K562 (cell line): Measurements from ENCODE around the gene FGGY. TPM values are rescaled to one million over a fixed set of nuclear protein-coding genes. Genes with fewer than 3 reads are reported as not detected.

ENCODE experiments used
- ATAC-seq: fragments of 200-7000 bp; cut with Tn5 transposase; 3 replicates; pipeline ENCODE4 v1.9.1; 2020; ENCODE audit warnings: moderate library complexity
- BruUV-seq: library from RNA; stranded (reverse); fragments of 400-500 nt; replicated peaks from 2 replicates; lab custom pipeline; 2021; lab: Mats Ljungman, UMichigan
- CTCF ChIA-PET: fragments of 300-600 bp; formaldehyde crosslinking; extraction: SDS; loops from one replicate; lab custom pipeline; 2021; ENCODE audit warnings: low intra/inter-chr PET ratio; lab: Yijun Ruan, JAX
- POLR2A ChIA-PET: fragments of 300-600, 350-650 bp; sonication (Branson Sonifier 250); formaldehyde crosslinking; extraction: SDS; loops from one replicate; lab custom pipeline; 2021; ENCODE audit warnings: antibody characterized with exemption, inconsistent platforms; lab: Yijun Ruan, JAX
- DNase-seq, 4 experiments: peaks; one replicate each; pipeline versions ENCODE4 v3.0.0 to v3.0.0-alpha.2; 2011 to 2018; ENCODE audit warnings: low spot score in 3 of 4, mixed read lengths in 3 of 4; ENCODE audit errors: extremely low read depth in 1 of 4
- FAIRE-seq: peaks from 2 replicates; lab custom pipeline; 2011; peaks lifted over from hg19 to GRCh38; lab: Jason Lieb, UNC
- H2AFZ ChIP-seq: 2 replicates; pipeline ENCODE4 v1.6.0; 2011; ENCODE audit warnings: low read depth, low read length, control low read depth, inconsistent platforms
- H3K27ac ChIP-seq: fragments of 200-600 bp; 3 replicates; pipeline ENCODE4 v1.8.0; 2011; ENCODE audit warnings: low read depth, mild to moderate bottlenecking, control low read depth, inconsistent platforms, low read length, moderate library complexity, mixed read lengths; ENCODE audit errors: extremely low read depth
- H3K27me3 ChIP-seq, 2 experiments: fragments of 300-600 bp in 1 of 2; 2 replicates in 1 of 2; 3 replicates in 1 of 2; pipeline versions ENCODE4 v1.6.0 to v1.8.0; 2011; ENCODE audit warnings: inconsistent platforms in 2 of 2, low read length in 2 of 2, mild to moderate bottlenecking in 1 of 2, mixed read lengths in 1 of 2, moderate library complexity in 1 of 2; ENCODE audit not compliant: control insufficient read depth in 2 of 2, insufficient read depth in 2 of 2
- H3K36me3 ChIP-seq: fragments of 300-600 bp; 3 replicates; pipeline ENCODE4 v1.8.0; 2011; ENCODE audit warnings: mild to moderate bottlenecking, low read length, inconsistent platforms; ENCODE audit not compliant: control insufficient read depth, insufficient read depth
- H3K4me1 ChIP-seq, 2 experiments: fragments of 200-600 bp in 1 of 2; replicated peaks in 1 of 2; 2 replicates in 1 of 2; 3 replicates in 1 of 2; pipeline versions ENCODE4 v1.5.1 to v1.8.0; 2011; ENCODE audit warnings: inconsistent platforms in 2 of 2, low read length in 2 of 2, mild to moderate bottlenecking in 1 of 2, mixed read lengths in 1 of 2, moderate library complexity in 1 of 2; ENCODE audit not compliant: control insufficient read depth in 2 of 2, insufficient read depth in 2 of 2
- H3K4me2 ChIP-seq: 2 replicates; pipeline ENCODE4 v1.6.1; 2011; ENCODE audit warnings: low read length, control low read depth, inconsistent platforms, mixed read lengths; ENCODE audit not compliant: insufficient read depth
- H3K4me3 ChIP-seq: fragments of 200-600 bp; sonication (generic), shearing (Covaris generic); 2 replicates; pipeline ENCODE4 v1.5.1; 2016; ENCODE audit warnings: control low read depth, inconsistent platforms
- H3K79me2 ChIP-seq: fragments of 200-600 bp; 3 replicates; pipeline ENCODE4 v1.8.0; 2011; ENCODE audit warnings: low read length, inconsistent platforms; ENCODE audit not compliant: control insufficient read depth, insufficient read depth
- H3K9ac ChIP-seq, 2 experiments: 2 replicates each; pipeline versions ENCODE4 v1.6.0 to v1.6.1; 2011; ENCODE audit warnings: low read depth in 2 of 2, low read length in 2 of 2, control low read depth in 1 of 2, inconsistent platforms in 1 of 2, mild to moderate bottlenecking in 1 of 2, mixed read lengths in 1 of 2; ENCODE audit not compliant: insufficient read depth in 1 of 2
- H3K9me1 ChIP-seq: one replicate; pipeline ENCODE4 v1.6.0; 2011; ENCODE audit warnings: inconsistent platforms, mild to moderate bottlenecking, low read length, moderate library complexity; ENCODE audit not compliant: control insufficient read depth, insufficient read depth
- H3K9me3 ChIP-seq: replicated peaks from 2 replicates; pipeline ENCODE4 v1.5.1; 2011; ENCODE audit warnings: low read depth, low read length, inconsistent platforms; ENCODE audit not compliant: control insufficient read depth, insufficient read depth
- H4K20me1 ChIP-seq: replicated peaks from 2 replicates; pipeline ENCODE4 v1.6.1; 2011; ENCODE audit warnings: low read length, inconsistent platforms, mixed read lengths; ENCODE audit not compliant: control insufficient read depth, insufficient read depth
- ASH1L ChIP-seq: fragments of 450-650 bp; IDR thresholded peaks from 2 replicates; pipeline ENCODE4 v1.6.1; 2018; ENCODE audit warnings: borderline replicate concordance, mild to moderate bottlenecking, low read depth; ENCODE audit not compliant: partially characterized antibody
- ESRRB ChIP-seq: fragments of 250-450 bp; sonication (Bioruptor Pico); IDR thresholded peaks from 2 replicates; pipeline ENCODE4 v1.5.0; 2020; ENCODE audit warnings: mild to moderate bottlenecking, moderate library complexity, borderline replicate concordance
- ZFP91 ChIP-seq: sonication (generic); formaldehyde crosslinking; IDR thresholded peaks from 2 replicates; pipeline ENCODE4 v1.8.0; 2022; ENCODE audit warnings: mild to moderate bottlenecking, missing genetic modification reagents
- ZNF347 ChIP-seq: fragments of 450-650 bp; formaldehyde crosslinking; IDR thresholded peaks from 2 replicates; pipeline ENCODE4 v1.4.0; 2020; ENCODE audit warnings: low read depth, mild to moderate bottlenecking, moderate library complexity
- ZNF609 ChIP-seq: sonication (generic); formaldehyde crosslinking; IDR thresholded peaks from 2 replicates; pipeline ENCODE4 v1.8.1; 2023; ENCODE audit warnings: missing genetic modification reagents, mild to moderate bottlenecking, borderline replicate concordance
- WGBS: fragments of 100-300 bp; shearing (Covaris generic); methylation state at CpG from one replicate; pipeline ENCODE4 v1.1.6; 2016; ENCODE audit warnings: low coverage, mixed read lengths; ENCODE audit not compliant: insufficient coverage; ENCODE audit errors: missing lambda C conversion rate; 5-methylcytosine and 5-hydroxymethylcytosine counted together
- in situ Hi-C: fragments of 300-500 bp; cut with MboI; formaldehyde crosslinking; loops from 4 replicates; pipeline ENCODE4 v1.15.0; 2018; ENCODE audit warnings: inconsistent platforms, mixed read lengths
- intact Hi-C: fragments of 100-400 bp; cut with micrococcal nuclease; formaldehyde crosslinking; loops from 2 replicates; pipeline ENCODE4 v1.14.2; 2022
- polyA plus RNA-seq, 8 experiments: library from polyadenylated mRNA; depleted of rRNA in 4 of 8; stranded (reverse) in 5 of 8; unstranded in 3 of 8; fragments of >200 nt; fragmentation: Nextera tagmentation in 2 of 8; fragmentation: Illumina TruSeq in 1 of 8; extraction: Ambion mirVana in 2 of 8; extraction: Trizol in 1 of 8; gene quantifications; 2 replicates each; pipeline versions ENCODE4 v1.2.1 to v1.2.3, GENCODE V29; 2011 to 2014; ENCODE audit warnings: inconsistent platforms in 1 of 8, missing spikeins in 1 of 8
- total RNA-seq, 7 experiments: library from RNA; depleted of rRNA in 6 of 7; stranded (reverse); fragments of >200 nt in 6 of 7; fragmentation: Illumina TruSeq in 2 of 7; extraction: Trizol in 2 of 7; gene quantifications; 2 replicates each; pipeline versions ENCODE4 v1.2.1 to v1.2.3, GENCODE V29; 2011 to 2021; ENCODE audit warnings: low replicate concordance in 1 of 7

Gene FGGY
- total and polyA plus RNA-seq, 9 of the 15 experiments (the other 6 are each of a cell fraction or from before 2014, with no cell fraction given), result 9.7 to 19.2 (median 12.6) TPM

- in situ Hi-C loops, result loop anchor here (10.0 to 25.0 kb wide), 2 partner anchors 1022 to 1254 kb away; no protein-coding TSS in a partner anchor
- DNase-seq, result no peak
- H3K4me2 ChIP-seq, result no peak overlapping the region
- no peaks in the 10 kb centered on the region for H3K9me1 ChIP-seq
- H3K27me3 ChIP-seq, result peaks cover 5 to 11% of the 10 kb centered on the region in 2 experiments; a peak in 2 of 5 replicates
- WGBS, result 10% methylated on average over 9 of the region's 9 CpGs
- ChIA-PET CTCF (no interaction called here), POLR2A (interaction anchor here (1.0 kb wide), 1 partner anchor 984 kb away, joined by 3 read pairs; no protein-coding TSS in a partner anchor)
- H3K9ac ChIP-seq, result no peak overlapping the region
- no peak overlapping the region for H3K27ac ChIP-seq
- FAIRE-seq, result no peak
- TF ChIP-seq ASH1L (no peak), ZFP91 (CRISPR knock-in tag) (no peak), ZNF609 (no peak), ZNF347 (no peak), ESRRB (CRISPR knock-in tag) (no peak)
- no peaks in the 10 kb centered on the region for H4K20me1 ChIP-seq
- H3K36me3 ChIP-seq, result no peaks in the 10 kb centered on the region
- H3K79me2 ChIP-seq, result no peaks in the 10 kb centered on the region
- no peak for ATAC-seq
- no peak overlapping the region for H3K4me3 ChIP-seq
- intact Hi-C loops, result no loop called here
- no TSS peak for BruUV-seq
- H3K4me1 ChIP-seq, result peaks cover 0 to 7% of the 10 kb centered on the region in 2 experiments; a peak in 1 of 5 replicates
- no peaks in the 10 kb centered on the region for H3K9me3 ChIP-seq
- H2AFZ ChIP-seq, result no peak overlapping the region
Observed at GRCh38 chr1:59766227-59766855, 469.4 kb downstream of the FGGY start.
